ENCODE measurements around the gene ARHGAP26. TPM values are rescaled to one million over a fixed set of nuclear protein-coding genes. Genes with fewer than 3 reads are reported as not detected.
"Not testable (repeated sequence)": the region's sequence is repeated elsewhere in the genome, so short reads cannot be mapped to it uniquely, and the experiment has no call there.

The ARHGAP26 gene
- total and polyA plus RNA-seq, 2 experiments from 2014 or later = 9.5 to 16.8 TPM

DNA sequence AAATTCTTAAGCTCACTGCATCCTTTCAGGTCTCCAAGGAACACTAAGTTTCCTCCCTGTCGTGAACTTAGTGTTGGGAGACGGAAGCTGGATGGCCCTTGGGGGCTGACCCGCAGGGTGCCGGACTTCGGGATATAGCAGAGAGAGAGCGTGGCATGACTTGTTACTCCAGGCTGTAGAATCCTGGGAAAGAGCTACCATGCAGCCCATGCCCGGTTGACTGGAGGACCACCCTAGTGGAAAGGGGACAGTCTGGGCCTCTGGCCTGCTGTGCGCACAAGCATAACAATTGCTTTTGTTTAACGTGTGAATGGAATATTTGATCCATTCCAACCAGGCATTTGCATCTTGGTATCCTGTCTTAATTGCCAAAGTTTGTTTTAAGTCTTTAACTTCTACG lies 319.9 kb downstream of the ARHGAP26 start:
- DNase-seq (ENCODE audit: low spot score) = peak; percentile 29
- peak overlapping the region; percentile 24; the same call in 1 of the 2 replicates for H3K27ac ChIP-seq (ENCODE audit: low read depth)
- not testable (repeated sequence) for H3K27me3 ChIP-seq (ENCODE audit: insufficient read depth); H3K4me3 ChIP-seq; ATAC-seq; H3K9me2 ChIP-seq (ENCODE audit: insufficient read depth); H3K36me3 ChIP-seq (ENCODE audit: insufficient read depth); H3K79me2 ChIP-seq (replicated peaks; ENCODE audit: insufficient read depth); H4K20me1 ChIP-seq (replicated peaks; ENCODE audit: insufficient read depth); H3K36me3 Mint-ChIP-seq (ENCODE audit: low read depth); H2AFZ ChIP-seq; H3F3A ChIP-seq (replicated peaks; ENCODE audit: low read depth); H3K27ac Mint-ChIP-seq; H3K9me3 Mint-ChIP-seq; H3K27me3 Mint-ChIP-seq (ENCODE audit: insufficient read depth, low read depth, poor library complexity)
- Mint-ChIP-seq H3K4me1 (peaks cover 51% of the 10 kb centered on the region), H3K4me3 (peak overlapping the region; percentile 1; the same call in 1 of the 3 replicates)
- TF ChIP-seq, protein P1, sequence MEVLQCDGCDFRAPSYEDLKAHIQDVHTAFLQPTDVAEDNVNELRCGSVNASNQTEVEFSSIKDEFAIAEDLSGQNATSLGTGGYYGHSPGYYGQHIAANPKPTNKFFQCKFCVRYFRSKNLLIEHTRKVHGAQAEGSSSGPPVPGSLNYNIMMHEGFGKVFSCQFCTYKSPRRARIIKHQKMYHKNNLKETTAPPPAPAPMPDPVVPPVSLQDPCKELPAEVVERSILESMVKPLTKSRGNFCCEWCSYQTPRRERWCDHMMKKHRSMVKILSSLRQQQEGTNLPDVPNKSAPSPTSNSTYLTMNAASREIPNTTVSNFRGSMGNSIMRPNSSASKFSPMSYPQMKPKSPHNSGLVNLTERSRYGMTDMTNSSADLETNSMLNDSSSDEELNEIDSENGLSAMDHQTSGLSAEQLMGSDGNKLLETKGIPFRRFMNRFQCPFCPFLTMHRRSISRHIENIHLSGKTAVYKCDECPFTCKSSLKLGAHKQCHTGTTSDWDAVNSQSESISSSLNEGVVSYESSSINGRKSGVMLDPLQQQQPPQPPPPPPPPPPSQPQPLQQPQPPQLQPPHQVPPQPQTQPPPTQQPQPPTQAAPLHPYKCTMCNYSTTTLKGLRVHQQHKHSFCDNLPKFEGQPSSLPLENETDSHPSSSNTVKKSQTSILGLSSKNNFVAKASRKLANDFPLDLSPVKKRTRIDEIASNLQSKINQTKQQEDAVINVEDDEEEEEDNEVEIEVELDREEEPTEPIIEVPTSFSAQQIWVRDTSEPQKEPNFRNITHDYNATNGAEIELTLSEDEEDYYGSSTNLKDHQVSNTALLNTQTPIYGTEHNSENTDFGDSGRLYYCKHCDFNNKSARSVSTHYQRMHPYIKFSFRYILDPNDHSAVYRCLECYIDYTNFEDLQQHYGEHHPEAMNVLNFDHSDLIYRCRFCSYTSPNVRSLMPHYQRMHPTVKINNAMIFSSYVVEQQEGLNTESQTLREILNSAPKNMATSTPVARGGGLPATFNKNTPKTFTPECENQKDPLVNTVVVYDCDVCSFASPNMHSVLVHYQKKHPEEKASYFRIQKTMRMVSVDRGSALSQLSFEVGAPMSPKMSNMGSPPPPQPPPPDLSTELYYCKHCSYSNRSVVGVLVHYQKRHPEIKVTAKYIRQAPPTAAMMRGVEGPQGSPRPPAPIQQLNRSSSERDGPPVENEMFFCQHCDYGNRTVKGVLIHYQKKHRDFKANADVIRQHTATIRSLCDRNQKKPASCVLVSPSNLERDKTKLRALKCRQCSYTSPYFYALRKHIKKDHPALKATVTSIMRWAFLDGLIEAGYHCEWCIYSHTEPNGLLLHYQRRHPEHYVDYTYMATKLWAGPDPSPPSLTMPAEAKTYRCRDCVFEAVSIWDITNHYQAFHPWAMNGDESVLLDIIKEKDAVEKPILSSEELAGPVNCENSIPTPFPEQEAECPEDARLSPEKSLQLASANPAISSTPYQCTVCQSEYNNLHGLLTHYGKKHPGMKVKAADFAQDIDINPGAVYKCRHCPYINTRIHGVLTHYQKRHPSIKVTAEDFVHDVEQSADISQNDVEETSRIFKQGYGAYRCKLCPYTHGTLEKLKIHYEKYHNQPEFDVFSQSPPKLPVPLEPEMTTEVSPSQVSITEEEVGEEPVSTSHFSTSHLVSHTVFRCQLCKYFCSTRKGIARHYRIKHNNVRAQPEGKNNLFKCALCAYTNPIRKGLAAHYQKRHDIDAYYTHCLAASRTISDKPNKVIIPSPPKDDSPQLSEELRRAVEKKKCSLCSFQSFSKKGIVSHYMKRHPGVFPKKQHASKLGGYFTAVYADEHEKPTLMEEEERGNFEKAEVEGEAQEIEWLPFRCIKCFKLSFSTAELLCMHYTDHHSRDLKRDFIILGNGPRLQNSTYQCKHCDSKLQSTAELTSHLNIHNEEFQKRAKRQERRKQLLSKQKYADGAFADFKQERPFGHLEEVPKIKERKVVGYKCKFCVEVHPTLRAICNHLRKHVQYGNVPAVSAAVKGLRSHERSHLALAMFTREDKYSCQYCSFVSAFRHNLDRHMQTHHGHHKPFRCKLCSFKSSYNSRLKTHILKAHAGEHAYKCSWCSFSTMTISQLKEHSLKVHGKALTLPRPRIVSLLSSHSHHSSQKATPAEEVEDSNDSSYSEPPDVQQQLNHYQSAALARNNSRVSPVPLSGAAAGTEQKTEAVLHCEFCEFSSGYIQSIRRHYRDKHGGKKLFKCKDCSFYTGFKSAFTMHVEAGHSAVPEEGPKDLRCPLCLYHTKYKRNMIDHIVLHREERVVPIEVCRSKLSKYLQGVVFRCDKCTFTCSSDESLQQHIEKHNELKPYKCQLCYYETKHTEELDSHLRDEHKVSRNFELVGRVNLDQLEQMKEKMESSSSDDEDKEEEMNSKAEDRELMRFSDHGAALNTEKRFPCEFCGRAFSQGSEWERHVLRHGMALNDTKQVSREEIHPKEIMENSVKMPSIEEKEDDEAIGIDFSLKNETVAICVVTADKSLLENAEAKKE (CRISPR knock-in tag; IDR thresholded peaks at IDR 0.05) = peak; percentile 35; the same call in 1 of the 2 replicates
- peak overlapping the region; percentile 66 for H3K4me2 ChIP-seq
- peaks cover 46% of the 10 kb centered on the region for H3K4me1 ChIP-seq (ENCODE audit: insufficient read depth)

DNA sequence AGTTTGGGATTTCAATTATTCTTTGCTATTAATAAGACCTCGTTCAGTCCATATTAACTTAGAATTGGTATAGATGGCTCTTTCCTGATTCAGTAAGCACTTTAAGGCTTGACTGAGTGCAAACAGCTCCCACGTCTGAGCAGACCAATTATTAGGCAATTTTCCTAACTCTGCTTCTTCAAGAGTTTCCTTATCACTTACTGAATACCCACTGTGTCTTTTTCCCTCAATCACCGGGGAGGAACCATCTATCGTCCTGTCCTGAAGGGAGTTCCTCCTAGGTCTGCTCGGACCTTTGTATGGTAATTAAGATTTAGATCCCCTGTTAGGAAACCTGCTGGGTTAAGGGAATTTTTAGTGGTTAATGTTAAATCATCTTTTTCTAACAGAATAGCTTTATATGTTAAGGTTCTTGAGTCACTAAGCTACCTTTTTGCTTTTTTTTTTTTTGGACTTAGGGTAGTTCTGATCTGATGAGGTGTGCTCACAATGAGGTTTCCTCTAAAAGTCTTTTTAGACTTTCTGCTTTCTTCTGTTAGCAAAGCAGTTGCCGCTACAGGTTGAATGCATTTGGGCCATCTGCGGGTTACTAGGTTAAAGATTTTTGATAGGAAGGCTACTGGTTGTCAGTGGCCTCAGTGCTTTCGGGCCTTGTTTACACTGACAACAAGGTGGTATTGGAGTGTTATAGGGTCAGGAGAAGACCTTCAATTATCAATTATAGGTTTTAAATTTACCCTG lies 322.7 kb downstream of the ARHGAP26 start:
- H3K79me2 ChIP-seq (replicated peaks; ENCODE audit: insufficient read depth); H3F3A ChIP-seq (replicated peaks; ENCODE audit: low read depth); H3K36me3 Mint-ChIP-seq (ENCODE audit: low read depth); H3K4me3 ChIP-seq; H2AFZ ChIP-seq; H4K20me1 ChIP-seq (replicated peaks; ENCODE audit: insufficient read depth); DNase-seq (ENCODE audit: low spot score); H3K27me3 Mint-ChIP-seq (ENCODE audit: insufficient read depth, low read depth, poor library complexity); H3K36me3 ChIP-seq (ENCODE audit: insufficient read depth); H3K9me3 Mint-ChIP-seq; H3K4me3 Mint-ChIP-seq; H3K9me2 ChIP-seq (ENCODE audit: insufficient read depth); ATAC-seq; H3K27me3 ChIP-seq (ENCODE audit: insufficient read depth); H3K27ac Mint-ChIP-seq: not testable (repeated sequence)
- Histone ChIP-seq H3K4me1 (ENCODE audit: insufficient read depth) (peaks cover 46% of the 10 kb centered on the region), H3K4me2 (peak overlapping the region; percentile 69), H3K27ac (ENCODE audit: low read depth) (0 out of 2 replicates have a peak overlapping the region, but pooled peaks have one; percentile 15)
- H3K4me1 Mint-ChIP-seq = peaks cover 48% of the 10 kb centered on the region

Data from GM23338 (cell line).